GM12878 (cell line): Measurements from ENCODE around the gene TSGA10. TPM values are rescaled to one million over a fixed set of nuclear protein-coding genes. Genes with fewer than 3 reads are reported as not detected.

ENCODE experiments used
- ATF7 ChIP-seq: fragments of 450-650 bp; IDR thresholded peaks from 2 replicates; pipeline ENCODE4 v1.6.1; 2016; ENCODE audit warnings: low read depth, mild to moderate bottlenecking
- CREB1 ChIP-seq: IDR thresholded peaks from 2 replicates; pipeline ENCODE4 v1.6.1; 2012; ENCODE audit warnings: low read depth, mild to moderate bottlenecking, inconsistent platforms
- DPF2 ChIP-seq: fragments of 450-650 bp; IDR thresholded peaks from 2 replicates; pipeline ENCODE4 v1.6.1; 2017; ENCODE audit warnings: mild to moderate bottlenecking
- E4F1 ChIP-seq: fragments of 450-650 bp; IDR thresholded peaks from 2 replicates; pipeline ENCODE4 v1.6.1; 2018; ENCODE audit warnings: borderline replicate concordance, mild to moderate bottlenecking; ENCODE audit not compliant: partially characterized antibody
- ELK1 ChIP-seq: IDR thresholded peaks from 2 replicates; pipeline ENCODE4 v1.6.1; 2012; ENCODE audit warnings: low read depth, low read length, improper control_type of control experiment
- HDAC2 ChIP-seq: fragments of 200-600 bp; sonication (generic); IDR thresholded peaks from 2 replicates; pipeline ENCODE4 v1.6.1; 2017
- HDGF ChIP-seq: fragments of 450-650 bp; IDR thresholded peaks from 2 replicates; pipeline ENCODE4 v1.6.1; 2016; ENCODE audit warnings: antibody characterized with exemption
- IKZF2 ChIP-seq, 2 experiments: fragments of 450-650 bp; IDR thresholded peaks; 2 replicates each; pipeline ENCODE4 v1.6.1; 2017; ENCODE audit warnings: mild to moderate bottlenecking in 2 of 2, moderate library complexity in 2 of 2
- KLF5 ChIP-seq: fragments of 450-650 bp; IDR thresholded peaks from 2 replicates; pipeline ENCODE4 v1.6.1; 2014; ENCODE audit warnings: mild to moderate bottlenecking; ENCODE audit not compliant: partially characterized antibody
- MEF2A ChIP-seq: IDR thresholded peaks from 2 replicates; pipeline ENCODE4 v1.6.1; 2011; ENCODE audit warnings: low read depth, mild to moderate bottlenecking, low read length, moderate library complexity; ENCODE audit not compliant: insufficient read depth
- MEF2B ChIP-seq: fragments of 450-650 bp; IDR thresholded peaks from 2 replicates; pipeline ENCODE4 v1.6.1; 2018; ENCODE audit warnings: mild to moderate bottlenecking, moderate library complexity; ENCODE audit not compliant: partially characterized antibody, poor library complexity, severe bottlenecking
- MYB ChIP-seq: fragments of 150-350 bp; IDR thresholded peaks from 2 replicates; pipeline ENCODE4 v1.6.1; 2014; ENCODE audit warnings: mild to moderate bottlenecking, low read depth, low read length, borderline replicate concordance
- NFIC ChIP-seq: IDR thresholded peaks from 2 replicates; pipeline ENCODE4 v1.6.1; 2012; ENCODE audit warnings: low read depth, mild to moderate bottlenecking, inconsistent platforms, low read length, moderate library complexity
- POLR2A ChIP-seq: IDR thresholded peaks from 2 replicates; pipeline ENCODE4 v1.6.1; 2011; ENCODE audit warnings: low read depth, mild to moderate bottlenecking, low read length
- RUNX3 ChIP-seq: IDR thresholded peaks from 2 replicates; pipeline ENCODE4 v1.6.1; 2012; ENCODE audit warnings: low read length, inconsistent platforms
- SIX5 ChIP-seq: IDR thresholded peaks from 2 replicates; pipeline ENCODE4 v1.6.1; 2011; ENCODE audit warnings: mild to moderate bottlenecking, low read depth, low read length, moderate library complexity; ENCODE audit not compliant: severe bottlenecking
- SPI1 ChIP-seq: IDR thresholded peaks from 2 replicates; pipeline ENCODE4 v1.6.1; 2011; ENCODE audit warnings: low read depth, mild to moderate bottlenecking, low read length, moderate library complexity, borderline replicate concordance; ENCODE audit not compliant: insufficient read depth
- STAT3 ChIP-seq: IDR thresholded peaks from 2 replicates; pipeline ENCODE4 v1.6.1; 2011; ENCODE audit warnings: low read depth, low read length, improper control_type of control experiment
- SUPT20H ChIP-seq: IDR thresholded peaks from 2 replicates; pipeline ENCODE4 v1.6.1; 2011; ENCODE audit warnings: low read depth, mild to moderate bottlenecking, low read length, moderate library complexity, borderline replicate concordance; ENCODE audit not compliant: control insufficient read depth
- TCF12 ChIP-seq: IDR thresholded peaks from 2 replicates; pipeline ENCODE4 v1.6.1; 2011; ENCODE audit warnings: low read depth, mild to moderate bottlenecking, low read length
- TCF7 ChIP-seq: IDR thresholded peaks from 2 replicates; pipeline ENCODE4 v1.6.1; 2014; ENCODE audit warnings: antibody characterized with exemption, borderline replicate concordance
- YBX1 ChIP-seq: fragments of 450-650 bp; IDR thresholded peaks from 2 replicates; pipeline ENCODE4 v1.6.1; 2016; ENCODE audit warnings: antibody characterized with exemption
- ZNF217 ChIP-seq: fragments of 450-650 bp; IDR thresholded peaks from 2 replicates; pipeline ENCODE4 v1.6.1; 2017; ENCODE audit warnings: antibody characterized with exemption, mild to moderate bottlenecking
- ZNF622 ChIP-seq: fragments of 450-650 bp; IDR thresholded peaks from 2 replicates; pipeline ENCODE4 v1.6.1; 2017; ENCODE audit warnings: mild to moderate bottlenecking, inconsistent platforms
- ZZZ3 ChIP-seq: IDR thresholded peaks from 2 replicates; pipeline ENCODE4 v1.6.1; 2011; ENCODE audit warnings: low read depth; ENCODE audit not compliant: control insufficient read depth, insufficient read length
- polyA plus RNA-seq, 11 experiments: library from polyadenylated mRNA; depleted of rRNA in 4 of 11; unstranded in 6 of 11; stranded (reverse) in 5 of 11; fragments of >200 nt; fragmentation: Nextera tagmentation in 4 of 11; fragmentation: Illumina TruSeq in 1 of 11; extraction: Ambion mirVana in 4 of 11; extraction: Trizol in 1 of 11; gene quantifications; 1 replicate in 1 of 11; 2 replicates in 10 of 11; pipeline versions ENCODE4 v1.2.1 to v1.2.3, GENCODE V29; 2011 to 2016; ENCODE audit warnings: inconsistent platforms in 2 of 11, missing spikeins in 2 of 11, low read depth in 1 of 11
- total RNA-seq, 4 experiments: library from RNA; depleted of rRNA in 3 of 4; stranded (reverse); fragments of >200 nt in 3 of 4; fragmentation: Illumina TruSeq in 1 of 4; extraction: Trizol in 1 of 4; gene quantifications; 2 replicates each; pipeline versions ENCODE4 v1.2.1 to v1.2.3, GENCODE V29; 2013 to 2021
- TF ChIP-seq, protein P1 (sequence below): IDR thresholded peaks from 2 replicates; pipeline ENCODE4 v1.6.1; 2012; ENCODE audit warnings: low read depth, low read length, improper control_type of control experiment
- TF ChIP-seq, protein P2 (sequence below): fragments of 450-650 bp; IDR thresholded peaks from 2 replicates; pipeline ENCODE4 v1.6.1; 2017; ENCODE audit warnings: mild to moderate bottlenecking, moderate library complexity

Gene TSGA10
- total and polyA plus RNA-seq, 10 of the 15 experiments (the other 5 are each of a cell fraction or from before 2014, with no cell fraction given) = 5.3 to 13.5 (median 8.6) TPM

GRCh38 chr2:99169534-99169933 is 14.8 kb upstream of the TSGA10 start (continued):
- TF ChIP-seq, protein P1, sequence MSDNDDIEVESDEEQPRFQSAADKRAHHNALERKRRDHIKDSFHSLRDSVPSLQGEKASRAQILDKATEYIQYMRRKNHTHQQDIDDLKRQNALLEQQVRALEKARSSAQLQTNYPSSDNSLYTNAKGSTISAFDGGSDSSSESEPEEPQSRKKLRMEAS = no peak
- no peak for TF ChIP-seq SUPT20H
- TF ChIP-seq SPI1 = peak; percentile 47; the same call in 1 of the 2 replicates
- no peak for TF ChIP-seq MEF2B
- peak; percentile 64; the same call in 1 of the 2 replicates for TF ChIP-seq DPF2
- TF ChIP-seq TCF7 = no peak
- TF ChIP-seq HDGF = no peak
- TF ChIP-seq CREB1 = no peak
- TF ChIP-seq KLF5 = no peak
- TF ChIP-seq, protein P2, sequence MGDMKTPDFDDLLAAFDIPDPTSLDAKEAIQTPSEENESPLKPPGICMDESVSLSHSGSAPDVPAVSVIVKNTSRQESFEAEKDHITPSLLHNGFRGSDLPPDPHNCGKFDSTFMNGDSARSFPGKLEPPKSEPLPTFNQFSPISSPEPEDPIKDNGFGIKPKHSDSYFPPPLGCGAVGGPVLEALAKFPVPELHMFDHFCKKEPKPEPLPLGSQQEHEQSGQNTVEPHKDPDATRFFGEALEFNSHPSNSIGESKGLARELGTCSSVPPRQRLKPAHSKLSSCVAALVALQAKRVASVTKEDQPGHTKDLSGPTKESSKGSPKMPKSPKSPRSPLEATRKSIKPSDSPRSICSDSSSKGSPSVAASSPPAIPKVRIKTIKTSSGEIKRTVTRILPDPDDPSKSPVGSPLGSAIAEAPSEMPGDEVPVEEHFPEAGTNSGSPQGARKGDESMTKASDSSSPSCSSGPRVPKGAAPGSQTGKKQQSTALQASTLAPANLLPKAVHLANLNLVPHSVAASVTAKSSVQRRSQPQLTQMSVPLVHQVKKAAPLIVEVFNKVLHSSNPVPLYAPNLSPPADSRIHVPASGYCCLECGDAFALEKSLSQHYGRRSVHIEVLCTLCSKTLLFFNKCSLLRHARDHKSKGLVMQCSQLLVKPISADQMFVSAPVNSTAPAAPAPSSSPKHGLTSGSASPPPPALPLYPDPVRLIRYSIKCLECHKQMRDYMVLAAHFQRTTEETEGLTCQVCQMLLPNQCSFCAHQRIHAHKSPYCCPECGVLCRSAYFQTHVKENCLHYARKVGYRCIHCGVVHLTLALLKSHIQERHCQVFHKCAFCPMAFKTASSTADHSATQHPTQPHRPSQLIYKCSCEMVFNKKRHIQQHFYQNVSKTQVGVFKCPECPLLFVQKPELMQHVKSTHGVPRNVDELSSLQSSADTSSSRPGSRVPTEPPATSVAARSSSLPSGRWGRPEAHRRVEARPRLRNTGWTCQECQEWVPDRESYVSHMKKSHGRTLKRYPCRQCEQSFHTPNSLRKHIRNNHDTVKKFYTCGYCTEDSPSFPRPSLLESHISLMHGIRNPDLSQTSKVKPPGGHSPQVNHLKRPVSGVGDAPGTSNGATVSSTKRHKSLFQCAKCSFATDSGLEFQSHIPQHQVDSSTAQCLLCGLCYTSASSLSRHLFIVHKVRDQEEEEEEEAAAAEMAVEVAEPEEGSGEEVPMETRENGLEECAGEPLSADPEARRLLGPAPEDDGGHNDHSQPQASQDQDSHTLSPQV = no peak
- no peak for TF ChIP-seq ZZZ3
- TF ChIP-seq NFIC = 0 out of 2 replicates have a peak, but pooled peaks have one; percentile 57
- TF ChIP-seq YBX1 = no peak
- no peak for TF ChIP-seq MYB
- no peak for TF ChIP-seq E4F1
- TF ChIP-seq ZNF622 = no peak
- TF ChIP-seq POLR2A = no peak
- no peak for TF ChIP-seq ZNF217
- TF ChIP-seq STAT3 = no peak
- peak; percentile 87 for TF ChIP-seq RUNX3
- no peak for TF ChIP-seq MEF2A
- TF ChIP-seq SIX5 = no peak
- no peak for TF ChIP-seq HDAC2
- no peak for TF ChIP-seq ATF7
- TF ChIP-seq ELK1 = no peak
- no peak for TF ChIP-seq IKZF2 (IDR thresholded peaks at IDR 0.05)
- TF ChIP-seq TCF12 = no peak
